Left cardiac atrium (tissue), 4 donors: ENCODE measurements around the gene C16orf54. TPM values are rescaled to one million over a fixed set of nuclear protein-coding genes. Genes with fewer than 3 reads are reported as not detected.
"Not testable (repeated sequence)": the region's sequence is repeated elsewhere in the genome, so short reads cannot be mapped to it uniquely, and the experiment has no call there.

ENCODE experiments used
- ATAC-seq, 2 donors: fragments of 200-7000 bp; cut with Tn5 transposase; one replicate each; pipeline ENCODE4 v1.9.1; 2020; ENCODE audit warnings: mild to moderate bottlenecking in 2 of 2, moderate library complexity in 2 of 2
- DNase-seq: peaks from one replicate; pipeline ENCODE4 v3.0.0-alpha.2; 2020
- intact Hi-C, 2 donors: fragments of 100-400 bp; cut with DNase I; formaldehyde crosslinking; loops; one replicate each; pipeline versions ENCODE4 v1.14.1 to v1.15.1; 2022 to 2023
- total RNA-seq, 2 donors: library from RNA; stranded (reverse); fragmentation: NEBNext Ultra II Directional; extraction: Animal tissue kit (Norgen Biotek cat#: 25700); gene quantifications; one replicate each; pipeline ENCODE4 v1.2.1, GENCODE V29; 2021
- donor health status: DM: no; HTN: yes; CAD: no.
- donor health status: DM: no; HTN: yes; CAD: no; lungs with severe emphysema.
- donor health status: DM: yes; HTN: yes; CAD: no.
- donor health status: Dilated cardiomyopathy.

C16orf54 gene
- total RNA-seq, 2 donors from 2014 or later = 1.3 to 1.7 TPM

DNA sequence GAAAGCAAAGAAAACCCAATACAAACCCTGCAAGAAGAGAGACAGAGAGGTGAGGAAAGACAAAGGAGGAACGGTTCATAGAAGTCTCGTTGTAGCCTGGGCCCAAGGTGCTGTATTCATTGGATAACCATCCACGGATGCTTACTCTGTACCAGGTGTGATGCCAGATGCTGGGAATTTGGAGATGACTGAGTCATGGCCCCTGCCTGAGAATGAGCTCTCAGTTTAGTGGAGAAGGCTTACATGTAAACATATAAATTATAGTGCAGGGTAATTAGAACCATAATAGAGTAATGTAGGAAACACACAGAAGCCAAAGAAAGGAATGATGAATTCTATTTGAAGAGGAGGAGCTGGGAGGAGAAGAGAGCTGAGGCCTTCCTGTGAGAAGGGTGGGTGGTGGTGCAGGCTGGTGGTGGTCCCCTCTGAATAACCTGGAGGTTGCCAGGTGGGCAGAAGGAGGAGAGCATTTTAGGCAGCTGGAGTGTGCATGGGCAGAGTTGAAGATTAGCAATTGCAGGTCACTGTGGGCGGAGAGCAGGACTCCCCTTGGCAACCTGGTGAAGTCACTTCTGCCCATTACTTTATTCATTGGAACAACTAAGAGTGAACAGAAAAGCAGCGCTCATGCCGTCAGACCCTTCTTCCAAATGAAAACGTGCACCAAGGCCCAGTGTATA, 24.6 kb upstream of the C16orf54 start:
- ATAC-seq = no peak
- intact Hi-C loops = no loop called here
- no peak for DNase-seq

DNA sequence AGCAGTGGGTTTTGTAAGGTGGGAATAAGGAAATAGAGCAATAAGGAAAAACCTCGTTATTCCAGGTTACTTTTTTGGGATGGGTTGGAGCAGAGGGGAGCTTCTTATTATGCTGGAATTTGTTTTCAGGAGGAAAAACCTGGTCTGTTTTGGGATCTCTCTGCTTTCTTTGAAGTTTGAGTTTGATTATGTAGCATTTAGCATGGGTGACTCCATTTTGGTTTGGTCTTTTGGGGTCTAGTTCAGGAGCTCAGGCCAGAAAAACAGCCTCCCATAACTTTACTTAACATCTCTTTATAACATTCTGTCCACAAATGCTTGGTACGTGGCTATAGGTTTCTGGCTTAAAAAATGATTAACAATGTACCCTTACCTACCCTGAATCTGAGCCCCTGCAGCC, 23.7 kb upstream of the C16orf54 start:
- DNase-seq (no peak), ATAC-seq (no peak)
- intact Hi-C loops = loop anchor here in 1 of 2 donors (10.0 kb wide), 1 partner anchor 755 kb away; no protein-coding TSS in a partner anchor

DNA sequence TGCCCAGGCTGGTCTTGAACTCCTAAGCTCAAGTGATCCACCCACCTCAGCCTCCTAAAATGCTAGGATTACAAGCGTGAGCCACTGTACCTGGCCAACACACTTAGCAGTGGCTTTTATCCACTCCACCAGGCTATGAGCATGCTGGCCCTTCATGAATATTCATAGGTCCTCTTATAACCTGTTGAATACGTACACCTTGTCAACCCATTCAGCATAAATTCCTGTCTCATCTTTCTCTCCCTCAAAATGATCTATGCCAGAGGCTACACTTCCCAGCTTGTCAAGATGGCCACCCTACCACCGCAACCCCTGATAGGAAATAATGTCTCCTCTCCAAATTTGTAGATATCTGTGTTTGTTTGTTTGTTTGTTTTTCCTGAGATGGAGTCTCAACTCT, 21.3 kb upstream of the C16orf54 start:
- ATAC-seq (no peak), DNase-seq (no peak)
- intact Hi-C loops = loop anchor here in 1 of 2 donors (10.0 kb wide), 1 partner anchor 752 kb away; no protein-coding TSS in a partner anchor

DNA sequence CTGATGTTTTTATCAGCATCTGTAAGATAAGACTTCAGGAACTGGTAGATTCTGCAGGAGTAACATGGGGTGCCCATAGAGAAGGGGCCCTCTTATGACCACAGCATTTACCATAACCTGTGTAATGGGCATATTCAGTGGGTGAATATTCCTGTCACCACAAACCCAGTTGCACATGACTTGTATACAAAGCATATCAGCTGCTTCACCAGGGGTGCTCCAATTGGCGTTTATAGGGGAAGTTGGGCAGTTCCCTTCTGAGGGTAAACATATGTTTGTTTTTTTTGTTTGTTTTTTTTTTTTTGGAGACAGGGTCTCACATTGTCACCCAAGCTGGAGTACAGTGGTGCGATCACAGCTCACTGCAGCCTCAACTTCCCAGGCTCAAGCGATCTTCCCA, 20.8 kb upstream of the C16orf54 start:
- intact Hi-C loops = loop anchor here in 1 of 2 donors (10.0 kb wide), 1 partner anchor 752 kb away; no protein-coding TSS in a partner anchor
- ATAC-seq (no peak), DNase-seq (no peak)

DNA sequence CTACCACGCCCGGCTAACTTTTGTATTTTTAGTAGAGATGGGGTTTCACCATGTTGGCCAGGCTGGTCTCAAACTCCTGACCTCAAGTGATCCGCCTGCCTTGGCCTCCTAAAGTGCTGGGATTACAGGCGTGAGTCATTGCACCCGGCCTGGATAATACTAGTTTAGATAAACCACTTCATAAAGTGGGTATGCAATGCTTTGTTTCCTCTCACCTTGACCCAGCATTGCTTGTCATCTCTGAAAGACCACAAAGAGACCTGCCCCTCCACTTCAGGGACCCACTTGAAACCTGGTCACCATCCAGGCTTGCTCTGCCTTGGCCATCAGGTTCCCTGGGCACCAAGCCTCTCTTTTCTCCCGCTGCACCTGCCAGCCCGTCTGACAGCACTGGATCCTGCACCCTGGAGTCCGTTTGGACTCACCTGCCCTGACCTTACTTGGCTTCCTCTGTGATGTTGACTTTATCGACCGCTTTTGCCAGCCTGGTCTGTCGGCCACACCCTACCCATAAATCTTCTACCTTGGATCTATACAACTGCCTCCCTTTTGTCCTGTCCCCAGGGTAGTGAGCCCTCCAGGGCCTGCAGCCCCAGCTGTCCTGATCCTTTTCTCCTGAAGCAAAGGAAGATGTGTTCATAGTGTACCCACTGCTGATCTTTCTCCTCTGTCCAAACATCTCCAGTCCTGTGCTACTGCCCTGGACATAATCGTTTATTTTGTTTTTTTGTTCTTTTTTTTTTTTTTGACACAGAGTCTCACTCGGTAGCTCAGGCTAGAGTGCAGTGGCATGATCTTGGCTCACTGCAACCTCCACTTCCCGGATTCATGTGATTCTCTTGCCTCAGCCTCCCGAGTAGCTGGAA, 19.6 kb upstream of the C16orf54 start:
- ATAC-seq (no peak), DNase-seq (no peak)
- intact Hi-C loops = loop anchor here in 1 of 2 donors (10.0 kb wide), 1 partner anchor 751 kb away; no protein-coding TSS in a partner anchor

DNA sequence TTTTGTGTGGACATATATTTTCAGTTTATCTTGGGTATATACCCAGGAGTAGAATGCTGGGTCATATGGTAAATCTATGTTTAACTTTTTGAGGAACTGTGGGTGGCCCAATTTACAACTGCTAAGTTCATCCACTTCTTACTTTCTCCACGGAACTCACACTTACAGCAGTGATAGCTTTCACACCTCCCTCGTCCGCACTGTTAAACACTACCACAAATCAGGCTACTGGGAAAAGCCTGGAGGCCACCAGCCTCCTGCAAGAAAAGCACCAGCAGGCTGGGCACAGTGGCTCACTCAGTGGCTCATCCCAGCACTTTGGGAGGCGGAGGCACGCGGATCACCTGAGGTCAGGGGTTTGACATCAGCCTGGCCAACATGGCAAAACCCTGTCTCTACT, 17.5 kb upstream of the C16orf54 start:
- intact Hi-C loops = loop anchor here in 1 of 2 donors (10.0 kb wide), 1 partner anchor 749 kb away; no protein-coding TSS in a partner anchor
- DNase-seq = no peak
- ATAC-seq = no peak

DNA sequence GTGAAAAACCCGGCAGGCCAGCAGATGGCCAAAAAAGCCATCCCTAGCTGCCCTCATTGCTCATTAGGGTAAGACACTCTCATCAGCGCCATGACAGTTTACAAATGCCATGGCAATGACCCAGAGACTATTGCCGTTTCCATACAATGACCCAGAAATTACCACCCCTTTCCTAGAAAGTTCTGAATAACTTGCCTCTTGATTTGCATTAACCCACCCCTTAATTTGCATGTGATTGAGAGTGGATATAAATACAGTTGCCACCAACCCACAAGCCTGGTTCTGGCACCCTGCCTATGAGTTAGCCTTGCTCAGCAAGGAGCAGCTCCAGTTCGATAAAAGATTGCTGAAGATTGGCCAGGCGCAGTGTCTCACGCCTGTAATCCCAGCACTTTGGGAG, 16.1 kb upstream of the C16orf54 start:
- no peak for DNase-seq
- no peak for ATAC-seq
- intact Hi-C loops = loop anchor here in 1 of 2 donors (10.0 kb wide), 1 partner anchor 747 kb away; no protein-coding TSS in a partner anchor

DNA sequence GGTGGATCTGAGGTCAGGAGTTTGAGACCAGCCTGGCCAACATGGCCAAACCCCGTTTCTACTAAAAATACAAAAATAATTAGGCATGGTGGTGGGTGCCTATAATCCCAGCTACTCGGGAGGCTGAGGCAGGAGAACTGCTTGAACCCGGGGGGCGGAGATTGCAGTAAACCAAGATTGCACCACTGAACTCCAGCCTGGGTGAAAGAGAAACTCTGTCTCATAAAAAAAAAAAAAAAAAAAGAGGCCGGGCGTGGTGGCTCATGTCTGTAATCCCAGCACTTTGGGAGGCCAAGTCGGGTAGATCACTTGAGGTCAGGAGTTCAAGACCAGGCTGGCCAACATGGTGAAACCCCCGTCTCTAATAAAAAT, 15.5 kb upstream of the C16orf54 start:
- not testable (repeated sequence) for ATAC-seq, DNase-seq
- intact Hi-C loops = loop anchor here in 1 of 2 donors (10.0 kb wide), 1 partner anchor 746 kb away; no protein-coding TSS in a partner anchor

DNA sequence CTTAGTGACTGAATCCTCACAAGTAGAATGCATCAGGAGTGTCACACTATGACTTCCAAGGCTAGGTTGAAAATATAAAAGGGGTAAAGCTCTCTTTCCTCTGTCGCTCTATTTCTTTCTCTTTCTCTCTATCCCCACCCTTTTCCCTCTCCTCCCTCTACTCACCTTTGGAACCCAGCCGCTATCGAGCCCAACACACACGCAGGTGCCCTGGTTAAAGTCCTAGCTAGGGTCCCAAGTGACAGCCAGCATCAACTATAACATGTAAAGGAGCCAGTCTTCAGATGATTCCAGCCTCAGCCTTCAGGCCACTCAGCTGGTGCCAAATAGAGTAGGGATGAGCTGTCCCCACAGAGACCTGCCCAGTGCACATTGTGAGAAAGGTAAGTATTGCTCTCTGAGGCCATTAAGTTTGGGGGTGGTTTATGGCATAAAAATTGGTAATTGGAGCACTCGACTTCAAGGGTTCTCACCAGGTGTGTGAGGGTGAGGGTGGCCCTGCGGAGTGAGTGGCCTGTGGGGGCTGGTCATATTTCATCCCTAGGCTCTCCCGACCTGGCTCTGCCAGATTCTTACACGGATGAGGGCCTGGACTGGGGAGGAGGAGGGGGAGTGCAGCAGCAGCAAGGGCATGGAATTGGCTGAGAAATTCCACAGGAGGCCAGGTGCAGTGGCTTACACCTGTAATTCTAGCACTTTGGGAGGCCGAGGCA, 14.9 kb upstream of the C16orf54 start:
- intact Hi-C loops = loop anchor here in 1 of 2 donors (10.0 kb wide), 1 partner anchor 746 kb away; no protein-coding TSS in a partner anchor
- ATAC-seq (no peak), DNase-seq (no peak)

DNA sequence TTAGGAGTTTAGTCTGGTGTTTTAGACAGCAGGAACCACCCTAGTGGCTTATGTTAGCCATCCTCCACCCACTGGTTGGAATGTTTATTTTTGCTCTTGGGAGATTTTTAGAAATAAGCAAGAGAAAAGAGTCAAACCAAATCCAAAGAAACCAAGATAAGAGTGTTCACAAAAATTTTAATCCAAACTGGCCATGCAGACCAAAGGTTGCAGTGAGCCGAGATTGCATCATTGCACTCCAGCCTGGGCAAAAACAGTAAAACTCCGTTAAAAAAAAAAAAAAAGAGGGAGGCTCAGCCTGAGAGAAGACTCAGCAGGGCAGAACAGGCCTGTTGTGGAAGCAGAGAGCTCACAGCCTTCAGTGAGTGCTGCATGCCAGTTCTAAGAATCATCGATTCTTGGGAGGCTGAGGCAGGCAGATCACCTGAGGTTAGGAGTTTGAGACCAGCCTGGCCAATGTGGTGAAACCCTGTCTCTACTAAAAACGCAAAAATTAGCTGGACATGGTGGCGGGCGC, 12.2 kb upstream of the C16orf54 start:
- peak; percentile 28 for DNase-seq
- ATAC-seq = peak; percentile 86 to 90
- intact Hi-C loops = no loop called here

DNA sequence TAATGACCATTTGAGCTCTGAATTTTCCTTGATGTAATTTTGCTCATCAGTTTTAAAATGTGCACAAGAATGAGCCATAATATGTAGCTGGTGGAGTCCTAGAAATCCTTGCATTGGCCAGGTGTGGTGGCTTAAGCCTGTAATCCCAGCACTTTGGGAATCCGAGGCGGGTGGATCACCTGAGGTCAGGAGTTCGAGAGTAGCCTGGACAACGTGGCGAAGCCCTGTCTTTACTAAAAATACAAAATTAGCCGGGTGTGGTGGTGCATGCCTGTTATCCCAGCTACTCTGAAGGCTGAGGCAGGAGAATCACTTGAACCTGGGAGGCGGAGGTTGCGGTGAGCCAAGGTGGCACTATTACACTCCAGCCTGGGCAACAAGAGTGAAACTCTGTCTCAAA, 11.3 kb upstream of the C16orf54 start:
- DNase-seq, ATAC-seq, intact Hi-C loops: not testable (repeated sequence)

DNA sequence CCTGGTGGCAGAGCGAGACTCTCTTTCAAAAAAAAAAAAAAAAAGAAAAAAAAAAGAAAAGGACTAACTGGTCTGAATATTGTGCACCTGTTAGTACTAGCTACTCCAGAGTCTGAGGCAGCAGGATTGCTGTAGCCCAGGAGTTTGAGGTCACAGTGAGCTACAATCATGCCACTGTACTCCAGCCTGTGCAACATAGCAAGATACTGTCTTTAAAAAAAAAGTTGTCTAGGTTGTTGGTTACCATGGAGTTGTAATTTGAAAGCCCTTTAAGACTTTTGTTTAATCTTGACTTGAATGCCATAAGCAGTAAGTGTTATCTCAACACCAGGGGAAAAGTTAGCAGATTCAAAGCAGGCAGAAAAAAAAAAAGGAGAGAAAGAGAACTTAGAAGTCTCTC, 10.9 kb upstream of the C16orf54 start:
- no peak for ATAC-seq
- intact Hi-C loops = no loop called here
- no peak for DNase-seq

DNA sequence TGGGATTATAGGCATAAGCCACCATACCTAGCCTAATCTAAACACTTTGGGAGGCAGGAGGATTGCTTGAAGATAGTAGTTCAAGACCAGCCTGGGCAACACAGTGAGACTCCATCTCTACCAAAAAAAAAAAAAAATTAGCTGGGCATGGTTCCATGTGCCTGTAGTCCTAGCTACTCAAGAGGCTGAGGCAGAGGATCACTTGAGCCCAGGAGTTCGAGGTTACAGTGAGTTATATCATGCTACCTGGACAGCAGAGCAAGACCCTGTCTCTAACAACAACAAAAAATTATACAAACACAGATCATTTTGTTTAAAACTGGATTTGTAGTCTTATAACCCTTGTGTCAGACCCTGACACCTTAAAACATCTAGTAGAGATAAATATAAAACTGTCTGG, 7.7 kb upstream of the C16orf54 start:
- DNase-seq (no peak), ATAC-seq (no peak)
- intact Hi-C loops = no loop called here

DNA sequence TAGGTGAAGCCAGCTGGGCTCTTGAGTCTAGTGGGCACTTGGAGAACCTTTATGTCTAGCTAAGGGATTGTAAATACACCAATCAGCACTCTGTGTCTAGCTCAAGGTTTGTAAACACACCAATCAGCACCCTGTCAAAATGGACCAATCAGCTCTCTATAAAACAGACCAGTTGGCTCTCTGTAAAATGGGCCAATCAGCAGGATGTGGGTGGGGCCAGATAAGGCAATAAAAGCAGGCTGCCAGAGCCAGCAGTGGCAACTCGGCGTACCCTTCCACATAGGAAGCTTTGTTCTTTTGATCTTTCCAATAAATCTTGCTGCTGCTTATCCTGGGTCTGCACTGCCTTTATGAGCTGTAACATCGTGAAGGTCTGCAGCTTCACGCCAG, 3.0 kb upstream of the C16orf54 start:
- DNase-seq, intact Hi-C loops, ATAC-seq: not testable (repeated sequence)

DNA sequence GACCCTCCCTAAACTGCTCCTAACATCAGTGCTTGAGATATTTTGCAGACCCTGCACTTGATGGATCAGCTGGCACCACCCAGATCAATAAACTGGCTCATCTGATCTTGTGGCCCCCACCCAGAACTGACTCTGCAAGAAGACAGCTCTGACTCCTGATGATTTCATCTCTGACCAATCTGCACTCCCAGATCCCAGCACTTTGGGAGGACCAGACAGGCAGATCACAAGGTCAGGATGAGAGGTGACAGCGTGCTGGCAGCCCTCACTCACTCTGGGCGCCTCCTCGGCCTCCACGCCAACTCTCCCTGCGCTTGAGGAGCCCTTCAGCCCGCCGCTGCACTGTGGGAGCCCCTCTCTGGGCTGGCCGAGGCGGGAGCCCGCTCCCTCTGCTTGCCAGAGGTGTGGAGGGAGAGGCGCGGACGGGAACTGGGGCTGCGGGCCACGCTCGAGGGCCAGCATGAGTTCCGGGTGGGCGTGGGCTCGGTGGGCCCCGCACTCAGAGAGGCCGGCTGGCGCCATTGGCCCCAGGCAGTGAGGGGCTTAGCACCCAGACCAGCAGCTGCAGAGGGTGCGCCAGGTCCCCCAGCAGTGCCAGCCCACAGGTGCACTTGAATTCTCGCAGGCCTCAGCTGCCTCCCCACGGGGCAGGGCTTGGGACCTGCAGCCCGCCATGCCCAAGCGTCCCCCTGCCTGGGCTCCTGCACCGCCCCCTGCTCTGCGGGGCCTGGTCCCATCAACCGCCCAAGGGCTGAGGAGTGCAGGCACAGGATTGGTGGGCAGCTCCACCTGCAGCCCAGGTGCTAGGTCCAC, 2.4 kb upstream of the C16orf54 start:
- DNase-seq = no peak
- ATAC-seq = no peak
- intact Hi-C loops = no loop called here

DNA sequence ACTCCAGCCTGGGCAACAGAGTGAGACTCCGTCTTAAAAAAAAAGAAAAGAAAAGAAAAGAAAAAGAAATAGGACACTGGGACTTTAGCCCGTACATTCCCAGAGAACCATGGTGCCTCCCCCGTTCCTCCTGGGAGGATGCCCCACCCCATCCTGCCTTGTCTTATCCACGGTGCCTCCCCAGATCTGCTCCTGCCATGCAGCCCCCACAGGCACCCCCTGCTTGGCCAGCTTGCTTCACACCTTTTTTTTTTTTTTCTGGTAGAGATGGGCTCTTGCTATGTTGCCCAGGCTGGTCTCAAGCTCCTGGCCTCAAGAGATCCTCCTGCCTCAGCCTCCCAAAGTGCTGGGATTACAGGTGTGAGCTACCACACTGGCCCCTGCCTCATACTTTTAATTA, 728 bp upstream of the C16orf54 start:
- intact Hi-C loops, DNase-seq, ATAC-seq: not testable (repeated sequence)

DNA sequence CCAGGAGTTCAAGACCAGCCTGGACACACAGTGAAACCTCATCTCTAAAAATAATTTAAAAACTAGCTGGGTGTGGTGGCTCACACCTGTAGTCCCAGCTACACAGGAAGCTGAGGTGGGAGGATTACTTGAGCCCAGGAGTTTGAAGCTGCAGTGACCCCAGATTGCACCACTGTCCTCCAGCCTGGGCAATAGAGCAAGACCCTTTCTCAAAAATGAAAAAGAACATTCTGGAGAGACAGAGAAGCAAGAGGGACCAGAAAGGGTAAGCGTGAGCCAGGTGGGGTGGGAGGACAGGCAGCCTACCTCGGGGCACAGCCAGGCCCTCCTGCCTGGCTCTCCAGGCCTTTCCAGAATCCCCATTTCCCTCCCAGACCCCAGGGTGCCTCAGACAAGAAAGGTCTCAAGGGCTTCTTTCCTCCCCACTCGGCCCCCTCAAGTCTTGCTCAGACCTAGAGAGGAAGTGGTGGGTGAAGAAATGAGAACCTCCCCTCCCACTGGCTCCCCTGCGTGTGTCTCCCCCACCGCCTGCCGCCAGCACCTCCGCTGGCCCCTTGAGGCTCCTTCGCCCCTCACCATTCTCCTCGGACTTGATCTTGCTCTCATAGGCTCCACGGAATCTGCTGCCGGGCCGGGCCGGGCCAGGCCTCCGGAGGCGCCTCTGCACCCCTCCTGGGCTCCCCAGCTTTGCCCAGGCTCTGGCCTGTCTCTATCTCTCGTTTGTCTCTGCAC, 503 bp downstream of the C16orf54 start:
- no peak for DNase-seq
- peak; percentile 46 to 60 for ATAC-seq
- intact Hi-C loops = no loop called here
